H54 (cell line): ENCODE measurements around the gene AHCYL1.
"Not testable (repeated sequence)": the region's sequence is repeated elsewhere in the genome, so short reads cannot be mapped to it uniquely, and the experiment has no call there.

ENCODE experiments used
- DNase-seq: peaks from one replicate; pipeline ENCODE4 v3.0.0; 2011; ENCODE audit warnings: low spot score, mixed read lengths; ENCODE audit not compliant: insufficient read length
- FAIRE-seq: peaks from 3 replicates; lab custom pipeline; 2011; peaks lifted over from hg19 to GRCh38; lab: Jason Lieb, UNC
- POLR2A ChIP-seq: IDR thresholded peaks from 2 replicates; pipeline ENCODE4 v1.6.1; 2011; ENCODE audit warnings: low read depth, mild to moderate bottlenecking, low read length

The AHCYL1 gene

DNA sequence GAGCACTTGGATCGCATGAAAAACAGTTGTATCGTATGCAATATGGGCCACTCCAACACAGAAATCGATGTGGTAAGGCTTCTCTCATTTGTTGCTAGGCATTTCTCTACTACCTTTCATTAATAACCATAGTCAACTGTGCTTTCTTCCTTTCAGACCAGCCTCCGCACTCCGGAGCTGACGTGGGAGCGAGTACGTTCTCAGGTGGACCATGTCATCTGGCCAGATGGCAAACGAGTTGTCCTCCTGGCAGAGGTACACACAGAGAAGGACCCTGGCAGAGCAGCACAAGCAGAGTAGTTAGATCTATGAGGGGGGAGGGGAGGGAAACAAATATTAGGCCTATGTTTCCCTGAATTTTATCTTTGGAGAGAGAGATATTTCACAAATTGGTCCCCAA is 33.8 kb downstream of the AHCYL1 start:
- FAIRE-seq (no peak), DNase-seq (no peak)
- TF ChIP-seq POLR2A, result no peak

GRCh38 chr1:110019770-110020169 is 35.2 kb downstream of the AHCYL1 start:
- DNase-seq, result no peak
- no peak for FAIRE-seq
- TF ChIP-seq POLR2A, result no peak

DNA sequence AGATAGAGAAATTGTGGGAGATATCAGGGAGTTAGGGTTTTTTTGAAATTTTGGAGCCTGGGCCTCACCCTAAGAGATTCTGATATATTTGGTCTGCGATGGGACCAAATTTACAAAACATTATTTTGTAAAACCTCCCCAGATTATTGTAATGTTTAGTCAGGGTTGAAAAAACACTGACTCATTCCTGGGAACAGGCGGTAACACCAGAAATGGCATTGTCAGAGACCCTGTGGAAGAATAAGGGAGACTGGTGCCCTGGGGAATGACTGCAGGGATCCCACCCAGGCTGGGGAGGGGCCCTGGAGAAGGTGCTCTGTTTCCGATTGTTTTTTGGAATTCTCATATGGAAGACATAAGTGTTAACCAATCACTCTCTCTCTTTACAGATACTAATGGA is 36.7 kb downstream of the AHCYL1 start:
- no peak for DNase-seq
- FAIRE-seq, result no peak
- no peak for TF ChIP-seq POLR2A

DNA sequence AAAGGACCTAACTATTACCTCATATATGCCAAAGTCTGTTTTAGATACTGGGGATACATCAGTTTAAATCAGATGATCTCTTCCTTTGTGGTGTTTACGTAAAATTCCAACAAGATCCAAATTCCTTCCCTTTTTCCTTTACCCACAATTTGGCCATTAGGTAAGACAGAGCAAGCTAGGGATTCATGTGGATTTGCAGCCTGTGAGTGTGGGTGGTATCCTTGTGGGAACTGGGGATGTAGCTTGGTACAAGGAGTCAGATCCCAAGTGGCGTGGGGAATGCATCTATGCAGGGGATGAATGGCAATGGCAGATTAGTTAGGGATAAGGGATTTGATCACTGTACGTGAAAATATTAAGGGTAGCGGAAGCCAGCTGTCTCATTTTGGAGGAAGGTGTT is 40.0 kb downstream of the AHCYL1 start:
- TF ChIP-seq POLR2A, result no peak
- no peak for FAIRE-seq

GRCh38 chr1:110030687-110031086 is 46.1 kb downstream of the AHCYL1 start:
- FAIRE-seq, DNase-seq: not testable (repeated sequence)

More for the DNA sequence above, 40.0 kb downstream of the AHCYL1 start:
- no peak for DNase-seq

DNA sequence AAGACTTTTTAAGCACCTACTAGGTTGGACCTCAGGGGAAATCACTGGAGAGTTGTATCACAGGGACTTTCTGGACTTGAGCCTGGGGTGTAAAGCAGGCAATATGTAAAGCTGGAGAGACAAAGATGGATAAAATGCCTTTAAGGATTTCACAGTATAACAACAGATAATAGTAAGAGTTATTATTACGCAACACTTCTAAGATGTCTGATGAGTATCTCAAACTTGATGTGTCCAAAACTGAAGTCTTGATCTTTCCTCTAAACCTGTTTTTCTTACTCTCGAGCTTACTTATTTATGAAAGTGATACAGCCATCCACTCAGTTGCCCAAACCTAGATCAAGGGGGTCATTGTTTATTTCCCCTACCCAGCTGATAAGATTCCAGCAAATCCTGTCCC is 47.8 kb downstream of the AHCYL1 start:
- TF ChIP-seq POLR2A, result no peak
- DNase-seq, result no peak

GRCh38 chr1:110033421-110033820 is 48.9 kb downstream of the AHCYL1 start:
- FAIRE-seq (no peak), DNase-seq (no peak)
- no peak for TF ChIP-seq POLR2A

More for the DNA sequence above, 47.8 kb downstream of the AHCYL1 start:
- FAIRE-seq, result no peak

- DNase-seq (no peak), FAIRE-seq (no peak)
- no peak for TF ChIP-seq POLR2A
Measured at GRCh38 chr1:110034040-110034450, 49.5 kb downstream of the AHCYL1 start.

GRCh38 chr1:110034451-110035235 is 50.1 kb downstream of the AHCYL1 start, which contains the start of gene STRIP1:
STRIP1 (plus strand) TSS chr1:110034624; CDS start chr1:110034638, 14 bp downstream.
- FAIRE-seq (peak; percentile 87), DNase-seq (peak; percentile 72)
- peak; percentile 66 for TF ChIP-seq POLR2A

GRCh38 chr1:110035236-110035752 is 50.7 kb downstream of the AHCYL1 start:
- no peak for TF ChIP-seq POLR2A
- DNase-seq, result no peak
- FAIRE-seq, result no peak

GRCh38 chr1:110038271-110038670 is 53.7 kb downstream of the AHCYL1 start:
- TF ChIP-seq POLR2A, result no peak
- FAIRE-seq, result no peak
- no peak for DNase-seq

DNA sequence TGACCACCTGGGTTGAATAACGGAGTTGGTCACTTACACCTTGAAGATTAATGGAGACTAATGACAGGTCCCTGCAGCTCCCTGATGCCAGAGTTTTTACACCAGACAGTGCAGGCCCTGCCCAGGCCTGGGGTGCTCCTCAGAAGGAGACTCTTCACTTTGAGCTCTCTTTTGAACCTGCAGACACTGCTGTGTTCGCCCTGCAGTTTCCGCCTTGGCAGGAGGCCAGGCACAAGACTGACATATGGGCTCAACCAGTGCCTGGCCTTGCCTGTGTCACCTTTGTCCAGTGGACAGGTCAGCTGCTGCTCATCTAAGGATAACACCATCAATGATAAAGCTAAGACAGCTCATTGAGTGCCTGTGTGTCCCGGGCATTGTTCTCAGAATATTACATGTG is 55.1 kb downstream of the AHCYL1 start:
- no peak for FAIRE-seq
- DNase-seq, result no peak
- TF ChIP-seq POLR2A, result no peak

- no peak for TF ChIP-seq POLR2A
- FAIRE-seq, result no peak
- no peak for DNase-seq
Measured at GRCh38 chr1:110040548-110040947, 56.0 kb downstream of the AHCYL1 start.

- TF ChIP-seq POLR2A, result no peak
- FAIRE-seq (no peak), DNase-seq (no peak)
Measured at GRCh38 chr1:110043016-110043415, 58.5 kb downstream of the AHCYL1 start.

DNA sequence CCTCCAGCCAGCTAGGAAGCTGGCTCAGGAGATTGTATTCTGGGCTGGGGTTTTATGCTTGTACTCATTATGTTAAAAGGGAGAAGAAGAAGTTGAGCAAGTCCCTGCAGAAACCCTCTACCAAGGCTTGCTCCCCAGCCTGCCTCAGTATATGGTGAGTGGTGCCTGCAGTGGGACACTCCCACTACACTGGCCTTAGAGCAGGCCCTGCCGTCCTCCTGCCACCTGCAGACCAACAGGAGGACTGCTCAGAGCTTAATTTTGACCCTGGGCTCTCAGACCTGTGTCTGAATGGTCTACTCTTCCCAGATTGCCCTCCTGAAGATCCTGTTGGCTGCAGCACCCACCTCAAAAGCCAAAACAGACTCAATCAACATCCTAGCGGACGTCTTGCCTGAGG is 62.9 kb downstream of the AHCYL1 start:
- FAIRE-seq, result no peak
- TF ChIP-seq POLR2A, result no peak
- DNase-seq, result no peak
